ENCODE results near the gene GPC5. TPM values are rescaled to one million over a fixed set of nuclear protein-coding genes. Genes with fewer than 3 reads are reported as not detected.

Gene GPC5
- total RNA-seq, 1 experiment from 2014 or later, result 0.26 TPM

DNA sequence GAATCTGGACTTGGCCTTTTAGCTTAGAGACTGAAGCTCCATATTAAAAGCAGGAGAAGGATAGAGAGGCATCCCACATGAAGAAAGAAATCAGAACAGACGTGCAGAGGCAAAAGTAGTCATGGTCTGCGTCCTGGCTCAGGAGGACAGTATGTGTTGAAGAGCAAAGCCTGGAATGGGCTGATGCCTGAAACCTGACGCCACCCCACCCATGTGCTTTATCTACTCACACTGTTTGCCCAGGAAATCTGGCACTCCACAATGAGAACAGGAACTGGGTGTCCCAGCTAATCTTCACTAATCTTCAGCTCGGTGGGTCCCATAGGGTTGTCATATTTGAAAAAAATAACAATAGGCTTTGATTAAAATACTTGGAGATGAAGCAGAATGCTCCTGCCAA is 1279.2 kb downstream of the GPC5 start:
- no peak overlapping the region for H3K27ac ChIP-seq (ENCODE audit: low read length)
- ChIA-PET POLR2A (no interaction called here), CTCF (no interaction called here)
- no peaks in the 10 kb centered on the region for H3K27me3 ChIP-seq (ENCODE audit: control insufficient read depth, insufficient read depth, low read length)
- intact Hi-C loops (cut with micrococcal nuclease; ENCODE audit: unreplicated experiment) (no loop called here), in situ Hi-C loops (cut with HindIII; ENCODE audit: low pct_unique_long_range_greater_than_20kb, low sequenced_read_pairs) (no loop called here)
- no peak for DNase-seq (ENCODE audit: low read depth, low spot score)
- TF ChIP-seq SIN3A (IDR thresholded peaks at IDR 0.05; ENCODE audit: borderline replicate concordance, insufficient read depth, low read depth, low read length) (no peak), POLR2AphosphoS5 (IDR thresholded peaks at IDR 0.05; ENCODE audit: low read depth, low read length) (no peak), TCF7L2 (IDR thresholded peaks at IDR 0.05; ENCODE audit: low read depth, low read length) (no peak)
- TF ChIP-seq, protein P1, sequence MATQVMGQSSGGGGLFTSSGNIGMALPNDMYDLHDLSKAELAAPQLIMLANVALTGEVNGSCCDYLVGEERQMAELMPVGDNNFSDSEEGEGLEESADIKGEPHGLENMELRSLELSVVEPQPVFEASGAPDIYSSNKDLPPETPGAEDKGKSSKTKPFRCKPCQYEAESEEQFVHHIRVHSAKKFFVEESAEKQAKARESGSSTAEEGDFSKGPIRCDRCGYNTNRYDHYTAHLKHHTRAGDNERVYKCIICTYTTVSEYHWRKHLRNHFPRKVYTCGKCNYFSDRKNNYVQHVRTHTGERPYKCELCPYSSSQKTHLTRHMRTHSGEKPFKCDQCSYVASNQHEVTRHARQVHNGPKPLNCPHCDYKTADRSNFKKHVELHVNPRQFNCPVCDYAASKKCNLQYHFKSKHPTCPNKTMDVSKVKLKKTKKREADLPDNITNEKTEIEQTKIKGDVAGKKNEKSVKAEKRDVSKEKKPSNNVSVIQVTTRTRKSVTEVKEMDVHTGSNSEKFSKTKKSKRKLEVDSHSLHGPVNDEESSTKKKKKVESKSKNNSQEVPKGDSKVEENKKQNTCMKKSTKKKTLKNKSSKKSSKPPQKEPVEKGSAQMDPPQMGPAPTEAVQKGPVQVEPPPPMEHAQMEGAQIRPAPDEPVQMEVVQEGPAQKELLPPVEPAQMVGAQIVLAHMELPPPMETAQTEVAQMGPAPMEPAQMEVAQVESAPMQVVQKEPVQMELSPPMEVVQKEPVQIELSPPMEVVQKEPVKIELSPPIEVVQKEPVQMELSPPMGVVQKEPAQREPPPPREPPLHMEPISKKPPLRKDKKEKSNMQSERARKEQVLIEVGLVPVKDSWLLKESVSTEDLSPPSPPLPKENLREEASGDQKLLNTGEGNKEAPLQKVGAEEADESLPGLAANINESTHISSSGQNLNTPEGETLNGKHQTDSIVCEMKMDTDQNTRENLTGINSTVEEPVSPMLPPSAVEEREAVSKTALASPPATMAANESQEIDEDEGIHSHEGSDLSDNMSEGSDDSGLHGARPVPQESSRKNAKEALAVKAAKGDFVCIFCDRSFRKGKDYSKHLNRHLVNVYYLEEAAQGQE (IDR thresholded peaks at IDR 0.05; ENCODE audit: insufficient read depth in 1 of 2, low read depth in 2 of 2, low read length in 1 of 2), result no peak
- TF ChIP-seq, protein P2, sequence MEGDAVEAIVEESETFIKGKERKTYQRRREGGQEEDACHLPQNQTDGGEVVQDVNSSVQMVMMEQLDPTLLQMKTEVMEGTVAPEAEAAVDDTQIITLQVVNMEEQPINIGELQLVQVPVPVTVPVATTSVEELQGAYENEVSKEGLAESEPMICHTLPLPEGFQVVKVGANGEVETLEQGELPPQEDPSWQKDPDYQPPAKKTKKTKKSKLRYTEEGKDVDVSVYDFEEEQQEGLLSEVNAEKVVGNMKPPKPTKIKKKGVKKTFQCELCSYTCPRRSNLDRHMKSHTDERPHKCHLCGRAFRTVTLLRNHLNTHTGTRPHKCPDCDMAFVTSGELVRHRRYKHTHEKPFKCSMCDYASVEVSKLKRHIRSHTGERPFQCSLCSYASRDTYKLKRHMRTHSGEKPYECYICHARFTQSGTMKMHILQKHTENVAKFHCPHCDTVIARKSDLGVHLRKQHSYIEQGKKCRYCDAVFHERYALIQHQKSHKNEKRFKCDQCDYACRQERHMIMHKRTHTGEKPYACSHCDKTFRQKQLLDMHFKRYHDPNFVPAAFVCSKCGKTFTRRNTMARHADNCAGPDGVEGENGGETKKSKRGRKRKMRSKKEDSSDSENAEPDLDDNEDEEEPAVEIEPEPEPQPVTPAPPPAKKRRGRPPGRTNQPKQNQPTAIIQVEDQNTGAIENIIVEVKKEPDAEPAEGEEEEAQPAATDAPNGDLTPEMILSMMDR (IDR thresholded peaks at IDR 0.05), result no peak
- BruUV-seq (replicated peaks), result no TSS peak
- H3K4me1 ChIP-seq (ENCODE audit: control insufficient read depth, insufficient read depth, low read length), result no peaks in the 10 kb centered on the region
- H3K9me3 ChIP-seq (ENCODE audit: control insufficient read depth, insufficient read depth, low read depth, low read length), result no peaks in the 10 kb centered on the region
- no peak overlapping the region for H3K4me3 ChIP-seq (ENCODE audit: low read depth in 2 of 2, low read length in 2 of 2)
- no peaks in the 10 kb centered on the region for H3K36me3 ChIP-seq (ENCODE audit: control insufficient read depth, insufficient read depth, low read length)
- no peak for ATAC-seq

DNA sequence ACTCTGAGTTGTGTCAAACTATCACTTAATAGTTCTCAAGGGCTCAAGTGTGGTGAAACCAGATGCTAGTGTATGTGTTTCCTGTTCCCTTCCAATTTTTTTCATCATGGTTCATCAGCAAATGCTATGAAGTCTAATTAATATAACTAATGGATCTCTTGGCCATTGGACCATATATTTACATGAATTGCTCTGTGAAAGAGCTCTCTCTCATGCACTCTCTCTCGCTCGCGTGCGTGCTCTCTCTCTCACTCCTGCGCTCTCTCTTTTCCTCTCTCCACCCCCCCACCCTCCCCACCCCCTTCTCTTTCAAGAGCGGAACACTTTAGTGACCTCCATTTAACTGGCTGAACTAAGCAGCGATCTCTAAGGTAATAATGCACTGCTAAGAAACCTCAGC is 1281.2 kb downstream of the GPC5 start:
- intact Hi-C loops (cut with micrococcal nuclease; ENCODE audit: unreplicated experiment) (no loop called here), in situ Hi-C loops (cut with HindIII; ENCODE audit: low pct_unique_long_range_greater_than_20kb, low sequenced_read_pairs) (no loop called here)
- ATAC-seq, result no peak
- POLR2A ChIA-PET, result no interaction called here
- TF ChIP-seq, protein P1 (IDR thresholded peaks at IDR 0.05; ENCODE audit: insufficient read depth in 1 of 2, low read depth in 2 of 2, low read length in 1 of 2), result no peak
- TF ChIP-seq SIN3A (IDR thresholded peaks at IDR 0.05; ENCODE audit: borderline replicate concordance, insufficient read depth, low read depth, low read length), result no peak
- TF ChIP-seq POLR2AphosphoS5 (IDR thresholded peaks at IDR 0.05; ENCODE audit: low read depth, low read length), result no peak
- TF ChIP-seq, protein P2 (IDR thresholded peaks at IDR 0.05), result no peak
- no peak for TF ChIP-seq TCF7L2 (IDR thresholded peaks at IDR 0.05; ENCODE audit: low read depth, low read length)
- no peak for DNase-seq (ENCODE audit: low read depth, low spot score)
- Histone ChIP-seq H3K36me3 (ENCODE audit: control insufficient read depth, insufficient read depth, low read length) (no peaks in the 10 kb centered on the region), H3K27ac (ENCODE audit: low read length) (no peak overlapping the region), H3K9me3 (ENCODE audit: control insufficient read depth, insufficient read depth, low read depth, low read length) (no peaks in the 10 kb centered on the region), H3K4me1 (ENCODE audit: control insufficient read depth, insufficient read depth, low read length) (no peaks in the 10 kb centered on the region), H3K4me3 (ENCODE audit: low read depth in 2 of 2, low read length in 2 of 2) (no peak overlapping the region), H3K27me3 (ENCODE audit: control insufficient read depth, insufficient read depth, low read length) (no peaks in the 10 kb centered on the region)
- BruUV-seq (replicated peaks), result no TSS peak
- CTCF ChIA-PET, result no interaction called here
